Measurements from ENCODE around the gene ZNF410. TPM values are rescaled to one million over a fixed set of nuclear protein-coding genes. Genes with fewer than 3 reads are reported as not detected.

The ZNF410 gene
- polyA plus RNA-seq, 1 donor (not counting 4 experiments of a cell fraction or from before 2014, with no cell fraction given) = 57.9 TPM

GRCh38 chr14:73870525-73871235 lies 16.0 kb upstream of the ZNF410 start:
- Histone ChIP-seq H3K4me2 (ENCODE audit: control insufficient read depth, extremely low read depth, insufficient read depth, low read depth, low read length) (no peak overlapping the region), H2AFZ (ENCODE audit: control insufficient read depth, low read length) (no peak overlapping the region), H4K20me1 (ENCODE audit: control insufficient read depth, extremely low read depth, insufficient read depth, low read length) (no peaks in the 10 kb centered on the region), H3K9me3 (ENCODE audit: control insufficient read depth, low read depth, low read length) (no peaks in the 10 kb centered on the region), H3K36me3 (ENCODE audit: control insufficient read depth in 2 of 2, extremely low read depth in 1 of 2, insufficient read depth in 2 of 2, low read length in 2 of 2) (peaks cover 1 to 4% of the 10 kb centered on the region in 2 experiments), H3K79me2 (ENCODE audit: control insufficient read depth, insufficient read depth, low read length) (no peaks in the 10 kb centered on the region), H3K27ac (ENCODE audit: control insufficient read depth, insufficient read depth, low read length) (no peak overlapping the region), H3K9ac (ENCODE audit: control insufficient read depth, extremely low read depth, insufficient read depth, low read length) (no peak overlapping the region), H3K9me1 (ENCODE audit: control insufficient read depth, extremely low read depth, insufficient read depth, low read length) (no peaks in the 10 kb centered on the region), H3K4me3 (ENCODE audit: control insufficient read depth in 2 of 3, extremely low read depth in 1 of 3, insufficient read depth in 2 of 3, low read depth in 1 of 3, low read length in 3 of 3) (no peak overlapping the region), H3K27me3 (ENCODE audit: control insufficient read depth, extremely low read depth, insufficient read depth, low read length) (no peaks in the 10 kb centered on the region), H3K4me1 (ENCODE audit: control insufficient read depth, extremely low read depth, insufficient read depth, low read length) (no peaks in the 10 kb centered on the region)
- dilution Hi-C loops (cut with MboI; ENCODE audit: extremely low pct_ligation_motif_present, low sequenced_read_pairs) = no loop called here
- no peak for TF ChIP-seq EZH2 (IDR thresholded peaks at IDR 0.05; ENCODE audit: low read length)
- no peak for TF ChIP-seq CTCF (optimal IDR thresholded peaks at IDR 0.05 in 1 of 3, IDR thresholded peaks at IDR 0.05 in 1 of 3, conservative IDR thresholded peaks at IDR 0.05 in 1 of 3; ENCODE audit: extremely low read depth in 1 of 3, insufficient read depth in 2 of 3, low read length in 3 of 3)
- no peak for DNase-seq (ENCODE audit: low read depth, low spot score)
- no peak for FAIRE-seq

GRCh38 chr14:73873660-73874059 lies 13.0 kb upstream of the ZNF410 start:
- dilution Hi-C loops (cut with MboI; ENCODE audit: extremely low pct_ligation_motif_present, low sequenced_read_pairs) = no loop called here
- no peak for FAIRE-seq
- Histone ChIP-seq H3K9me3 (ENCODE audit: control insufficient read depth, low read depth, low read length) (no peaks in the 10 kb centered on the region), H3K27ac (ENCODE audit: control insufficient read depth, insufficient read depth, low read length) (no peak overlapping the region), H4K20me1 (ENCODE audit: control insufficient read depth, extremely low read depth, insufficient read depth, low read length) (no peaks in the 10 kb centered on the region), H3K9me1 (ENCODE audit: control insufficient read depth, extremely low read depth, insufficient read depth, low read length) (no peaks in the 10 kb centered on the region), H3K9ac (ENCODE audit: control insufficient read depth, extremely low read depth, insufficient read depth, low read length) (no peak overlapping the region), H3K27me3 (ENCODE audit: control insufficient read depth, extremely low read depth, insufficient read depth, low read length) (no peaks in the 10 kb centered on the region), H3K4me3 (ENCODE audit: control insufficient read depth in 2 of 3, extremely low read depth in 1 of 3, insufficient read depth in 2 of 3, low read depth in 1 of 3, low read length in 3 of 3) (no peak overlapping the region), H2AFZ (ENCODE audit: control insufficient read depth, low read length) (no peak overlapping the region), H3K79me2 (ENCODE audit: control insufficient read depth, insufficient read depth, low read length) (no peaks in the 10 kb centered on the region), H3K4me2 (ENCODE audit: control insufficient read depth, extremely low read depth, insufficient read depth, low read depth, low read length) (no peak overlapping the region), H3K36me3 (ENCODE audit: control insufficient read depth in 2 of 2, extremely low read depth in 1 of 2, insufficient read depth in 2 of 2, low read length in 2 of 2) (no peaks in the 10 kb centered on the region), H3K4me1 (ENCODE audit: control insufficient read depth, extremely low read depth, insufficient read depth, low read length) (no peaks in the 10 kb centered on the region)
- DNase-seq (ENCODE audit: low read depth, low spot score) = no peak
- TF ChIP-seq CTCF (optimal IDR thresholded peaks at IDR 0.05 in 1 of 3, IDR thresholded peaks at IDR 0.05 in 1 of 3, conservative IDR thresholded peaks at IDR 0.05 in 1 of 3; ENCODE audit: extremely low read depth in 1 of 3, insufficient read depth in 2 of 3, low read length in 3 of 3) = no peak
- no peak for TF ChIP-seq EZH2 (IDR thresholded peaks at IDR 0.05; ENCODE audit: low read length)

Data from keratinocyte (primary cell).